GM11168 (cell line): ENCODE data around the gene KRTAP10-9.
"Not testable (repeated sequence)": the region's sequence is repeated elsewhere in the genome, so short reads cannot be mapped to it uniquely, and the experiment has no call there.

ENCODE experiments used
- in situ Hi-C: fragments of 300-500 bp; cut with MboI; formaldehyde crosslinking; loops from one replicate; pipeline ENCODE4 v1.12.0; 2022; ENCODE audit warnings: low sequenced_read_pairs; ENCODE audit not compliant: unreplicated experiment

KRTAP10-9 gene

GRCh38 chr21:44637018-44637850 lies 10.3 kb downstream of the KRTAP10-9 start, which contains the start of gene KRTAP10-10:
Gene KRTAP10-10, plus strand, starts transcription at chr21:44637356. Its CDS starts 62 bp downstream, at chr21:44637418.
- in situ Hi-C loops, result no loop called here

- in situ Hi-C loops, result not testable (repeated sequence)
These were observed 11.0 kb downstream of the KRTAP10-9 start for GRCh38 chr21:44637851-44638348.

GRCh38 chr21:44638506-44639330 lies 11.8 kb downstream of the KRTAP10-9 start:
- in situ Hi-C loops, result not testable (repeated sequence)

- in situ Hi-C loops, result no loop called here
These were observed 12.4 kb downstream of the KRTAP10-9 start for GRCh38 chr21:44639331-44639655.

- in situ Hi-C loops, result no loop called here
These were observed 13.9 kb downstream of the KRTAP10-9 start for GRCh38 chr21:44640761-44641160.

- in situ Hi-C loops, result no loop called here
These were observed 16.9 kb downstream of the KRTAP10-9 start for GRCh38 chr21:44643741-44644310.

GRCh38 chr21:44644878-44645277 lies 18.0 kb downstream of the KRTAP10-9 start:
- in situ Hi-C loops, result no loop called here

GRCh38 chr21:44646366-44647221 lies 19.7 kb downstream of the KRTAP10-9 start, which contains the start of gene KRTAP10-11:
Gene KRTAP10-11, plus strand, starts transcription at chr21:44646414. Its CDS starts 45 bp downstream, at chr21:44646459.
- in situ Hi-C loops, result not testable (repeated sequence)

GRCh38 chr21:44647222-44647552 lies 20.3 kb downstream of the KRTAP10-9 start:
- in situ Hi-C loops, result no loop called here

GRCh38 chr21:44648557-44649311 lies 21.8 kb downstream of the KRTAP10-9 start:
- in situ Hi-C loops, result no loop called here

- in situ Hi-C loops, result no loop called here
These were observed 22.7 kb downstream of the KRTAP10-9 start for GRCh38 chr21:44649521-44650100.

GRCh38 chr21:44650265-44650972 lies 23.5 kb downstream of the KRTAP10-9 start:
- in situ Hi-C loops, result no loop called here

GRCh38 chr21:44650973-44651675 lies 24.2 kb downstream of the KRTAP10-9 start:
- in situ Hi-C loops, result no loop called here

- in situ Hi-C loops, result no loop called here
These were observed 26.2 kb downstream of the KRTAP10-9 start for GRCh38 chr21:44653123-44653522.

- in situ Hi-C loops, result no loop called here
These were observed 27.0 kb downstream of the KRTAP10-9 start for GRCh38 chr21:44653656-44654575.

GRCh38 chr21:44654576-44655175 lies 27.8 kb downstream of the KRTAP10-9 start, which contains the start of gene KRTAP12-4:
Gene KRTAP12-4, minus strand, starts transcription at chr21:44654659. Its CDS starts 45 bp downstream, at chr21:44654614.
- in situ Hi-C loops, result no loop called here
